HepG2 (cell line): Measurements from ENCODE around the gene VPS26A. TPM values are rescaled to one million over a fixed set of nuclear protein-coding genes. Genes with fewer than 3 reads are reported as not detected.

Experiments used
- AKAP8 ChIP-seq: sonication (generic); formaldehyde crosslinking; IDR thresholded peaks from 2 replicates; pipeline ENCODE4 v1.5.1; 2020; ENCODE audit warnings: mild to moderate bottlenecking, missing genetic modification reagents
- ATRX ChIP-seq: sonication (generic); formaldehyde crosslinking; IDR thresholded peaks from 2 replicates; pipeline ENCODE4 v1.4.0; 2020; ENCODE audit warnings: missing genetic modification reagents, borderline replicate concordance
- CHCHD3 ChIP-seq: sonication (generic); formaldehyde crosslinking; IDR thresholded peaks from 2 replicates; pipeline ENCODE4 v1.8.0; 2022; ENCODE audit warnings: mild to moderate bottlenecking, missing genetic modification reagents, moderate library complexity
- CREBL2 ChIP-seq: sonication (generic); formaldehyde crosslinking; IDR thresholded peaks from 2 replicates; pipeline ENCODE4 v1.8.1; 2023; ENCODE audit warnings: missing genetic modification reagents, mild to moderate bottlenecking, borderline replicate concordance
- ETV6 ChIP-seq: sonication (generic); formaldehyde crosslinking; conservative IDR thresholded peaks from 2 replicates; pipeline ENCODE4 v1.4.0; 2020; ENCODE audit warnings: missing genetic modification reagents
- FOXA1 ChIP-seq, 2 experiments: fragments of 450-650 bp in 1 of 2; sonication (generic) in 1 of 2; formaldehyde crosslinking in 1 of 2; IDR thresholded peaks; 2 replicates each; pipeline versions ENCODE4 v1.4.0 to v1.6.1; 2016 to 2020; ENCODE audit warnings: missing genetic modification reagents in 1 of 2
- GZF1 ChIP-seq: sonication (generic); formaldehyde crosslinking; IDR thresholded peaks from 2 replicates; pipeline ENCODE4 v1.5.1; 2020; ENCODE audit warnings: mild to moderate bottlenecking, missing genetic modification reagents
- LCORL ChIP-seq, 2 experiments: fragments of 450-650 bp in 1 of 2; sonication (generic) in 1 of 2; formaldehyde crosslinking in 1 of 2; IDR thresholded peaks; 2 replicates each; pipeline versions ENCODE4 v1.5.0 to v1.6.1; 2017 to 2020; ENCODE audit warnings: antibody characterized with exemption in 1 of 2, missing genetic modification reagents in 1 of 2
- MED1 ChIP-seq: sonication (generic); formaldehyde crosslinking; IDR thresholded peaks from 2 replicates; pipeline ENCODE4 v1.4.0; 2020; ENCODE audit warnings: missing genetic modification reagents
- NPAS2 ChIP-seq: sonication (generic); formaldehyde crosslinking; IDR thresholded peaks from 2 replicates; pipeline ENCODE4 v1.8.0; 2022; ENCODE audit warnings: mild to moderate bottlenecking, missing genetic modification reagents, borderline replicate concordance
- PAF1 ChIP-seq: IDR thresholded peaks from 2 replicates; pipeline ENCODE4 v1.6.1; 2016; ENCODE audit warnings: missing genetic modification reagents, missing compliant biosample characterization
- PRPF4 ChIP-seq: fragments of 200-400 bp; formaldehyde crosslinking; IDR thresholded peaks from 2 replicates; pipeline ENCODE4 v1.6.1; 2016; ENCODE audit warnings: low read length, low read depth; ENCODE audit not compliant: poor library complexity, severe bottlenecking
- REL ChIP-seq: sonication (generic); formaldehyde crosslinking; conservative IDR thresholded peaks from 2 replicates; pipeline ENCODE4 v1.8.0; 2022; ENCODE audit warnings: mild to moderate bottlenecking, missing genetic modification reagents, moderate library complexity
- ZBTB46 ChIP-seq: sonication (generic); formaldehyde crosslinking; IDR thresholded peaks from 2 replicates; pipeline ENCODE4 v1.4.0; 2020; ENCODE audit warnings: mild to moderate bottlenecking, missing genetic modification reagents, borderline replicate concordance
- ZBTB49 ChIP-seq: sonication (generic); formaldehyde crosslinking; IDR thresholded peaks from 2 replicates; pipeline ENCODE4 v1.4.0; 2020; ENCODE audit warnings: missing genetic modification reagents, borderline replicate concordance
- ZNF142 ChIP-seq: sonication (generic); formaldehyde crosslinking; IDR thresholded peaks from 2 replicates; pipeline ENCODE4 v1.4.0; 2020; ENCODE audit warnings: missing genetic modification reagents
- ZNF451 ChIP-seq: sonication (generic); formaldehyde crosslinking; IDR thresholded peaks from 2 replicates; pipeline ENCODE4 v1.5.0; 2020; ENCODE audit warnings: mild to moderate bottlenecking, missing genetic modification reagents
- ZNF563 ChIP-seq: sonication (generic); formaldehyde crosslinking; IDR thresholded peaks from 2 replicates; pipeline ENCODE4 v1.8.0; 2022; ENCODE audit warnings: mild to moderate bottlenecking, moderate library complexity, missing genetic modification reagents
- ZNF704 ChIP-seq: sonication (generic); formaldehyde crosslinking; IDR thresholded peaks from 2 replicates; pipeline ENCODE4 v1.8.1; 2023; ENCODE audit warnings: mild to moderate bottlenecking, inconsistent platforms, moderate library complexity, missing genetic modification reagents, borderline replicate concordance
- polyA plus RNA-seq, 8 experiments: library from polyadenylated mRNA; depleted of rRNA in 3 of 8; stranded (reverse) in 7 of 8; unstranded in 1 of 8; fragments of >200 nt; fragmentation: Illumina TruSeq in 4 of 8; extraction: Trizol in 4 of 8; gene quantifications; 2 replicates each; pipeline versions ENCODE4 v1.2.1 to v1.2.3, GENCODE V29; 2011 to 2016; ENCODE audit warnings: low read depth in 4 of 8, missing spikeins in 1 of 8, mixed read lengths in 1 of 8; ENCODE audit not compliant: insufficient read depth in 1 of 8
- total RNA-seq, 5 experiments: library from RNA; depleted of rRNA; stranded (reverse); fragments of >200 nt; fragmentation: Illumina TruSeq; extraction: Trizol; gene quantifications; 2 replicates each; pipeline ENCODE4 v1.2.3, GENCODE V29; 2016; ENCODE audit warnings: low read depth in 1 of 5

VPS26A gene
- total and polyA plus RNA-seq, 2 of the 13 experiments (the other 11 are each of a cell fraction or from before 2014, with no cell fraction given): 12.9 to 32.6 TPM

GRCh38 chr10:69220507-69220906, 96.5 kb downstream of the VPS26A start (continued):
- no peak for TF ChIP-seq ZNF142 (CRISPR knock-in tag)
- TF ChIP-seq CREBL2 (CRISPR knock-in tag): no peak
- no peak for TF ChIP-seq REL (CRISPR knock-in tag)
- no peak for TF ChIP-seq CHCHD3 (CRISPR knock-in tag)
- no peak for TF ChIP-seq ETV6
- no peak for TF ChIP-seq FOXA1 (IDR thresholded peaks at IDR 0.05)
- no peak for TF ChIP-seq FOXA1 (CRISPR knock-in tag; IDR thresholded peaks at IDR 0.05)
- no peak for TF ChIP-seq PRPF4
- no peak for TF ChIP-seq NPAS2 (CRISPR knock-in tag)
- TF ChIP-seq AKAP8: no peak
- TF ChIP-seq MED1 (CRISPR knock-in tag): no peak
- no peak for TF ChIP-seq ZBTB49 (CRISPR knock-in tag)
- no peak for TF ChIP-seq ZNF563 (CRISPR knock-in tag)
- no peak for TF ChIP-seq ZNF704 (CRISPR knock-in tag)
- no peak for TF ChIP-seq ZBTB46 (CRISPR knock-in tag)
- TF ChIP-seq LCORL (IDR thresholded peaks at IDR 0.05): no peak
- TF ChIP-seq LCORL (CRISPR knock-in tag; IDR thresholded peaks at IDR 0.05): no peak
- TF ChIP-seq ZNF451 (CRISPR knock-in tag): no peak
- no peak for TF ChIP-seq PAF1
- TF ChIP-seq ATRX (CRISPR knock-in tag): no peak
- no peak for TF ChIP-seq GZF1 (CRISPR knock-in tag)
